Hypothalamus (tissue), 51 donors: ENCODE data around the gene KDM5B.

Experiments used
- DNase-seq, 51 donors: peaks; one replicate each; lab custom pipeline; 2025; lab: John Stamatoyannopoulos, UW

Gene KDM5B

GRCh38 chr1:202815120-202815519 is 6.9 kb upstream of the KDM5B start:
- DNase-seq, result no peak

- no peak for DNase-seq
Observed at GRCh38 chr1:202812176-202813026, 4.2 kb upstream of the KDM5B start.

DNA sequence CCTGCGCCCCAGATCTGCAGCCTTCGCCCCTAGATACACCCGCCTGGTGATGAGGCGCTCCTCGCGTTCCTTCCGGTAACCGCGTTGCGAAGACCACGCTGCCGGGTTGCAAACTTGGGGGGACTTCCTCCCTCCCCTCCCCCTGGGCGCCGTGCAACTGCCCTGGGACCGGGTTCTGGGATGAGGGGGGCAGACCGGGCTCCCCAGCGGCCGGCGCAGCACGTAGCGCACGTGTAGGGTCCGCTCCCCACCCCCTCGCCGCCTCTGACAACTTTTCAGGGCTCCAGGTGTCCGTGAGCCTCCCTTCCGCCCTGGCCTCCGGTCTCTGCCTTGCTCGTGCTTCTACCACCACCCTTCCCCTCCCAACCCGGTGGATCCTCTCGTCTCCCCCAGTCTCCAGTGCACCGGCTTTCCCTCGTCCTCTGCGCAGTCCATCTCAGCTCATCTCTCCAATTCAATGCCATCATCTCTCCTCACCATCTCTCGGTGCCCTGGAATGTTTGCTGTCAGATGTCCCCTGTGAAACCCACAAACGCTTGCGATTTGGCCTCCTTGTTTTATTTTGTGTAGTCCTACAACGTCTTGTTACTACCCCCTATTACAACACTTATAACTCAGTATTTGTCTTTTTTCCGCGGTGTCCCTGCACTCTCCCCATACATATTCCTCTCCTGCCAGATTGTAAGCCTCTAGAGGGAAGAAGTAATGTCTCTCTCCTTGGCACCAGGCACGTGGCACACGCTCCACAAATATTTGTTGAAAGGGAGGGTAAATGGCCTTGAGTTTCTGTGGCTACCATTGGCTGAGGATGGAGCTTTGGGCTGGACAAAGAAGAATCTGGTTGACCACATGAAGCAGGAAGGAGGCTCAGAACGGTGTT is 3.3 kb upstream of the KDM5B start:
- peak in 7 of 51 donors; percentile 6 to 34 (median 21) for DNase-seq

DNA sequence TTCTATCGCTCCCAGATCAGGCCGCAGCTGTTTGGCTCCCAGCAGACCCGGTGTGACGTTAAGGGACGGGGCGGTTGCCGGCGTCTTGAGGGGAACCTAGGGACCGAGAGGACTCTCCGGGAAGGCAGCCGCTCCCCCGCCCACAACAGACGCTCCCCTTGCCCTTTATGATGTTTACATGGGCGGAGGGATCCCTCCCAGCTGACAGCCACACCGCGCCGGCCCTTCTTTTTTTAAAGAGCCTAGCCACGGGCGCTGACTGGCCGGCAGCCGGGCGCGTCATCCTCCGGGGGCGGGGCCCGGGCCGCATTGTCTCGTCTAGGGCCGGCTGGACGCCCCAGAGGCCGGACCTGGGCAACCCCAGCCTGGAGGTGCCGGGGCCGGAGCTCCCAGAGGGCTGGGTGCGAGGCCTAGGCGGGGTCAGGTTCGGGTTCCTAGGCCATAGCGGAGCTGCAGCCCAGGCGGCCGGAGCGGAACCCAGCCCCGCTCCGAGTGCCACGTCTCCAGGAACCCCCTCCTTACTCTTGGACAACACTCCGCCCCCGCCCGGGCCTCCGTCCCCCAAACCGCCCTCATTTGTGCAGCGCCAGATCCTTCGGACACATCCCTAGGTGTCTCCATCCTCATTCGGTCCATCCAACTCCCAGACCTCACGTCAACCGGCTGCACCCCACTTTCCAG is 2.5 kb upstream of the KDM5B start, which contains the start of gene PCAT6:
Gene PCAT6 (plus strand): TSS at position 340 of the 681 bp plus-strand sequence.
- DNase-seq, result peak; percentile 52 to 97 (median 91)

DNA sequence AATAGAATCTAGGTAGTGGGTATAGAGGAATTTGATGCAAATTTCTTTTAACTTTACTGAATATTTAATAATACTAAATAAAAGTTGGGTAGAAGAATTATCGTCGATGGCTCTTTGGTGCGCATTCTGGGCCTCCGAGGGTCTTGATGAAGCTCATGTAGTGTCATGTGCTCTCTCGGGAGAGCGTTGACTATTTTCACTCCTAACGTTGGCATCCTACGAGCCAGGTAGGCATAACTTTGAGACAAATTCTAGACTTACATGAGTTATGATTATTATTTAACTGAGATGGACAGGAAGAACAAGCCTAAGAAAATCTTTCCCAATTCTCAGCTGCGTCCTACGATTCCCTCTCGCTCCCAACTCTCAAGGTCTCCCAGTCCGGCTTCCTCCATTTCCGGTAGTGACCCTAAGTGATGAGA is 2.0 kb upstream of the KDM5B start:
- no peak for DNase-seq

DNA sequence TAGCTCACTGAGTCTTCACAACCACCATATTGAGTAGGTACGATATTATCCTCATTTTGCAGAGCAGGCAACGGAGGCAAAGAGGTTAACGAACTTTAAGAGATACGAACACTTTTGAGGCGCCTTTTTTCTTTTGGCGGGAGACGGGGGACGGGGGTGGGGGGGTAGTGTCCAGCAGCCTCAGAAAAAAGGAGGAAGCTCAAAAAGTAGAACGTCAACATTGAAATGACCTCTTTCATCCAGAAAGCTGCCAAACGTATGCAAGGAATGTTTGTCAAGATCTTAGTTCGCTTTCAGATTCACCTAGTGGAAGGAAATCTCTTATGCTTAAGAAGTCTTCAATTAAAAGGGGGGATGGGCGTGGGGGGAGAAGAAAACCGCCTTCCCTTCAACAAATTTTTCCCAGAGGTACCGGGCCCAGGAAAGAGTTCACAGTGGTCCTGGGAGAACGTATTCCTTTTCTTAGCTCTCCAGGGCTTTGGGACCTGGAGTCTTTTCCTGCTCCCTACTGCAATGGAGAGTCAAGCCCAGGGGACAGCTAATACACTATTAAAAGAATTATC is 1.5 kb upstream of the KDM5B start:
- peak in 1 of 51 donors; percentile 56 for DNase-seq

- DNase-seq, result peak in 20 of 51 donors; percentile 2 to 54 (median 22)
Observed at GRCh38 chr1:202807451-202807925, 733 bp downstream of the KDM5B start.

GRCh38 chr1:202806845-202807450 is 1.3 kb downstream of the KDM5B start:
- peak in 20 of 51 donors; percentile 8 to 62 (median 18) for DNase-seq

DNA sequence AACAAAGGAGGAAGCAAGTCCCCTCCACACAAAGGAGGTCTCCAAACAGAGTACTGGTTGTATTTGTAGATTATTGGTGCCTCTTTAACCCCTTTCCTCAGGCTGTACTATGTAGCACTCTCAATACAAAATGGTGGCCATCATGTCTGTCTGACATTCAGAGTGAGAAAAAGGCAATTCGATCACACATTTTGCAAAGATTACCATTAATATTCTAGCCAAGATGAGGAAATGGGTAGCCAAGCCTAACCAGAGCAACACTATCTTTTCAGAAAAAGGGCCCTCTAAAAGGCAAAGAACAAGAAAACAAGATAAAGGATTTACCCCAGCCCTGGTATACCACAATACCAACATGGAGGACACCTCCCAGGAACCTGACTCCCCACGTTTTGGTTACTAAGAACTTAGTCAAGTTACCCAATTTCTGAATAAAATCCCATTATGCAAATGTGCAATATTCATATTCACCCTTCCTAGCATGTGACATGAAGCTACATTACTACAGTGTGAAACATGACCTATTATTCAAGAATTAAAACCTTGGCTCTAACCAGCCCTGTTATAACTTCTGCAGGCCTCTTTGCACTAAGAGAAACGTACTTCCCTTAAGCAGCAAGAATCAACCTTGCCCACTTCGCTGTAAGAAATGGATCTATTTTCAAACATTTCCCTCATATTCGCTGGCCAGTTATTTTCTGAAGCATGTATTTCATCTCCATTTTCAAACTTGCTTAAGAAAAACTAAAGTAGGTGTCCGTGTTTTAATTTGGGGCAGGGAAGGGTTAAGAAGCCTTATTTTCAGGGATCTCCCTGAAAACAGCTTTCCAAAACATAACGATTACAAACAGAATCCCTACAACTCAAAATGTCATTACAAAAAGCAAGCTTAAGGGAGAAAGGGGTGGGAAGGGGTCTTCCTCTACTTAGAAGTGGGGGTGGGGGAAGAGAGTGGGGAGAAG is 2.1 kb downstream of the KDM5B start:
- peak in 1 of 51 donors; percentile 46 for DNase-seq

GRCh38 chr1:202804126-202804525 is 4.1 kb downstream of the KDM5B start:
- no peak for DNase-seq

- no peak for DNase-seq
Observed at GRCh38 chr1:202802998-202803932, 5.0 kb downstream of the KDM5B start.

DNA sequence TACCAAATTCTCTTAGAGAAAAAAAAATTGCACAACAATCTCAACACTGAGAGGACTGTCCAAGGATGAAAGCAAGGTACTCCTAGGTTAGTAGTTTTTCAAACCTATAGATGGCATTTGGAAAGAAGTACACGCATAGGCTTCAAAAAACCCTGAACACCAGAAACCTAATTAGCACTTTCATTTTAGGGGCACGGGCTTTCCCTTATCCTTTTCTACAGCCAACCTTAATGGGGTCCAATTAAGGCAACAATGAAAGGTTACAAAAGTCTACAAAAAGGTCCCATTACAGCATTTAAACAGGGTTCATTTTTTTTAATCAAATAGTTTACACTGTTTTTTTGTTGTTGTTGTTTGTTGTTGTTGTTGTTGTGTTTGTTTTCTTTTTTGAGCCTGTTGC is 6.2 kb downstream of the KDM5B start:
- DNase-seq, result no peak

DNA sequence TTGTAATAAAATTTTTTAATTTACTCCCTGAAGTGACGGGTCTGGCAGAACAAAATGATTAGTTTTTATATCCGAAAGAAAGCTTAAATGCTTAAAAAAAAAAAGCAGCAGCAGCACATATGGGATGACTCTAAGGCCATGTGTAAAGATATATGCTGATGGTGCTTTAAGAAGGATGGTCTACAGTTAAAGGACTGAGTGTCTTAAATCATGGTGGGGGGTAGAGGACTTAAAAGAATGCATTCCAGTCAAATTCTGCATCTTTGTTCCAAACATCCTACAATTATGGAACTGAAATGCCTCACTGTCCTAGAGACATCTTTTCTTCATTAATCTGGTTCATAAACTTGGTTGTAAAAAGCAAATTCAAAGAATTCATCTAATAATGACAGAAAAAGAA is 7.0 kb downstream of the KDM5B start:
- DNase-seq, result no peak

GRCh38 chr1:202800742-202801141 is 7.5 kb downstream of the KDM5B start:
- no peak for DNase-seq

- DNase-seq, result no peak
Observed at GRCh38 chr1:202798792-202799331, 9.4 kb downstream of the KDM5B start.

DNA sequence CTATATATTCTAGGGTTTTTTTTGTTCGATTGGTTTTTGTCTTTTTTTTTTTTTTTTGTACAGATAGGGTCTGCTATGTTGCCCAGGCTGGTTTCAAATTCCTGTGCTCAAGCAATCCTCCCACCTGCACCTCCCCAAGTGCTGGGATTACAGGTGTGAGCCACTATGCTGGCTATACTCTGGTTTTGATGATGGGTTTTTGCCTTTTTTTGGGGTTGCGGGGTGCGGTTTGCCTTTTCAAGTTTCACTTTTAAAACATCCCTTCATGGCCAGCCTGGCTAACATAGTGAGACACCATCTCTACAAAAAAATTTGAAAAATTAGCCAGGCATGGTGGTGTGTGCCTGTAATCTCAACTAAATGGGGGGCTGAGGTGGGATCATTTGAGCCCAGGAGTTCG is 10.0 kb downstream of the KDM5B start:
- no peak for DNase-seq

- no peak for DNase-seq
Observed at GRCh38 chr1:202796670-202797069, 11.6 kb downstream of the KDM5B start.
